Activated T-helper 2 cell treated with anti-CD3 and anti-CD28 coated beads, Interferon-gamma antibody, Interleukin-2, Interleukin-4, amounts not matched to agents 10 μg/mL and 5 μg/mL and 100 μg/mL, durations not matched to agents 14 hours and 24 hours and 36 hours (primary cell): Measurements from ENCODE around the gene MDM1. TPM values are rescaled to one million over a fixed set of nuclear protein-coding genes. Genes with fewer than 3 reads are reported as not detected.

Source experiments
- DNase-seq: peaks from one replicate; pipeline ENCODE4 v3.0.0; 2021; ENCODE audit warnings: low spot score
- H3K27ac Mint-ChIP-seq: one replicate; pipeline ENCODE4 v1.8.0; 2021; ENCODE audit warnings: mixed read lengths
- H3K27me3 Mint-ChIP-seq: one replicate; pipeline ENCODE4 v1.8.0; 2021; ENCODE audit warnings: low read depth, mixed read lengths
- H3K36me3 Mint-ChIP-seq: one replicate; pipeline ENCODE4 v1.8.0; 2021; ENCODE audit warnings: low read depth, mixed read lengths
- H3K4me1 Mint-ChIP-seq: one replicate; pipeline ENCODE4 v1.8.0; 2021; ENCODE audit warnings: low read depth, mixed read lengths
- H3K4me3 Mint-ChIP-seq: one replicate; pipeline ENCODE4 v1.8.0; 2021; ENCODE audit warnings: low read depth, mild to moderate bottlenecking, moderate library complexity, mixed read lengths
- H3K9me3 Mint-ChIP-seq: one replicate; pipeline ENCODE4 v1.8.0; 2021; ENCODE audit warnings: mixed read lengths
- intact Hi-C: fragments of 100-400 bp; cut with micrococcal nuclease; formaldehyde crosslinking; loops from one replicate; pipeline ENCODE4 v1.15.1; 2023
- total RNA-seq: library from RNA; stranded (reverse); gene quantifications from 2 replicates; pipeline ENCODE4 v1.2.3, GENCODE V29; 2022

MDM1 gene
- total RNA-seq, 1 donor from 2014 or later, result 13.1 TPM

GRCh38 chr12:68327896-68328295, 4.3 kb downstream of the MDM1 start:
- H3K27ac Mint-ChIP-seq, result no peak overlapping the region
- no peaks in the 10 kb centered on the region for H3K27me3 Mint-ChIP-seq
- no peak overlapping the region for H3K4me3 Mint-ChIP-seq
- intact Hi-C loops, result no loop called here
- H3K4me1 Mint-ChIP-seq, result peaks cover 14% of the 10 kb centered on the region
- no peaks in the 10 kb centered on the region for H3K9me3 Mint-ChIP-seq
- DNase-seq, result no peak
- H3K36me3 Mint-ChIP-seq, result peaks cover 16% of the 10 kb centered on the region

GRCh38 chr12:68326716-68327115, 5.4 kb downstream of the MDM1 start:
- Mint-ChIP-seq H3K9me3 (no peaks in the 10 kb centered on the region), H3K36me3 (peaks cover 19% of the 10 kb centered on the region), H3K4me3 (no peak overlapping the region), H3K27me3 (no peaks in the 10 kb centered on the region), H3K27ac (no peak overlapping the region), H3K4me1 (peaks cover 8% of the 10 kb centered on the region)
- no peak for DNase-seq
- intact Hi-C loops, result no loop called here

- Mint-ChIP-seq H3K27ac (no peak overlapping the region), H3K4me1 (peaks cover 2% of the 10 kb centered on the region), H3K4me3 (no peak overlapping the region), H3K9me3 (no peaks in the 10 kb centered on the region), H3K27me3 (no peaks in the 10 kb centered on the region), H3K36me3 (peaks cover 19% of the 10 kb centered on the region)
- intact Hi-C loops, result no loop called here
- no peak for DNase-seq
Observed at GRCh38 chr12:68325966-68326365, 6.2 kb downstream of the MDM1 start.

- Mint-ChIP-seq H3K27ac (no peak overlapping the region), H3K27me3 (no peaks in the 10 kb centered on the region), H3K9me3 (no peaks in the 10 kb centered on the region), H3K36me3 (peaks cover 19% of the 10 kb centered on the region), H3K4me1 (peaks cover 1% of the 10 kb centered on the region), H3K4me3 (no peak overlapping the region)
- no peak for DNase-seq
- intact Hi-C loops, result no loop called here
Observed at GRCh38 chr12:68324531-68324930, 7.6 kb downstream of the MDM1 start.

GRCh38 chr12:68321140-68321539, 11.0 kb downstream of the MDM1 start:
- no peaks in the 10 kb centered on the region for H3K9me3 Mint-ChIP-seq
- H3K27ac Mint-ChIP-seq, result no peak overlapping the region
- DNase-seq, result no peak
- peaks cover 4% of the 10 kb centered on the region for H3K36me3 Mint-ChIP-seq
- peaks cover 1% of the 10 kb centered on the region for H3K4me1 Mint-ChIP-seq
- intact Hi-C loops, result no loop called here
- H3K27me3 Mint-ChIP-seq, result no peaks in the 10 kb centered on the region
- no peak overlapping the region for H3K4me3 Mint-ChIP-seq

- H3K27ac Mint-ChIP-seq, result no peak overlapping the region
- peaks cover 4% of the 10 kb centered on the region for H3K36me3 Mint-ChIP-seq
- no peak for DNase-seq
- no peak overlapping the region for H3K4me3 Mint-ChIP-seq
- H3K9me3 Mint-ChIP-seq, result no peaks in the 10 kb centered on the region
- intact Hi-C loops, result no loop called here
- H3K4me1 Mint-ChIP-seq, result peaks cover 3% of the 10 kb centered on the region
- H3K27me3 Mint-ChIP-seq, result no peaks in the 10 kb centered on the region
Observed at GRCh38 chr12:68319988-68320623, 12.1 kb downstream of the MDM1 start.

- no peak for DNase-seq
- Mint-ChIP-seq H3K4me1 (peaks cover 3% of the 10 kb centered on the region), H3K36me3 (peaks cover 6% of the 10 kb centered on the region), H3K27me3 (no peaks in the 10 kb centered on the region), H3K4me3 (no peak overlapping the region), H3K9me3 (no peaks in the 10 kb centered on the region), H3K27ac (no peak overlapping the region)
- intact Hi-C loops, result loop anchor here (1.0 kb wide), 2 partner anchors 94 to 277 kb away; no protein-coding TSS in a partner anchor
Observed at GRCh38 chr12:68317047-68317667, 15.0 kb downstream of the MDM1 start.

- no peaks in the 10 kb centered on the region for H3K27me3 Mint-ChIP-seq
- peaks cover 33% of the 10 kb centered on the region for H3K36me3 Mint-ChIP-seq
- H3K27ac Mint-ChIP-seq, result no peak overlapping the region
- H3K4me1 Mint-ChIP-seq, result peaks cover 12% of the 10 kb centered on the region
- no peak for DNase-seq
- intact Hi-C loops, result no loop called here
- peaks cover 6% of the 10 kb centered on the region for H3K9me3 Mint-ChIP-seq
- H3K4me3 Mint-ChIP-seq, result no peak overlapping the region
Observed at GRCh38 chr12:68310370-68310769, 21.8 kb downstream of the MDM1 start.

GRCh38 chr12:68306564-68306963, 25.6 kb downstream of the MDM1 start:
- H3K36me3 Mint-ChIP-seq, result peaks cover 47% of the 10 kb centered on the region
- no peak for DNase-seq
- H3K9me3 Mint-ChIP-seq, result peaks cover 6% of the 10 kb centered on the region
- no peak overlapping the region for H3K4me3 Mint-ChIP-seq
- peaks cover 12% of the 10 kb centered on the region for H3K4me1 Mint-ChIP-seq
- no peaks in the 10 kb centered on the region for H3K27me3 Mint-ChIP-seq
- H3K27ac Mint-ChIP-seq, result no peak overlapping the region
- intact Hi-C loops, result loop anchor here (1.0 to 2.0 kb wide), 2 partner anchors 16 to 26 kb away; no protein-coding TSS in a partner anchor

- Mint-ChIP-seq H3K27ac (no peak overlapping the region), H3K27me3 (no peaks in the 10 kb centered on the region), H3K36me3 (peaks cover 60% of the 10 kb centered on the region), H3K9me3 (peaks cover 6% of the 10 kb centered on the region), H3K4me3 (no peak overlapping the region), H3K4me1 (peaks cover 12% of the 10 kb centered on the region)
- no peak for DNase-seq
- intact Hi-C loops, result no loop called here
Observed at GRCh38 chr12:68305278-68305677, 26.9 kb downstream of the MDM1 start.

- H3K4me1 Mint-ChIP-seq, result peaks cover 12% of the 10 kb centered on the region
- intact Hi-C loops, result no loop called here
- peaks cover 6% of the 10 kb centered on the region for H3K9me3 Mint-ChIP-seq
- H3K27me3 Mint-ChIP-seq, result no peaks in the 10 kb centered on the region
- H3K4me3 Mint-ChIP-seq, result no peak overlapping the region
- DNase-seq, result no peak
- no peak overlapping the region for H3K27ac Mint-ChIP-seq
- H3K36me3 Mint-ChIP-seq, result peaks cover 67% of the 10 kb centered on the region
Observed at GRCh38 chr12:68304626-68305025, 27.5 kb downstream of the MDM1 start.

GRCh38 chr12:68303850-68304249, 28.3 kb downstream of the MDM1 start:
- H3K4me1 Mint-ChIP-seq, result peaks cover 16% of the 10 kb centered on the region
- intact Hi-C loops, result no loop called here
- H3K27me3 Mint-ChIP-seq, result peaks cover 6% of the 10 kb centered on the region
- H3K4me3 Mint-ChIP-seq, result no peak overlapping the region
- no peak for DNase-seq
- peaks cover 70% of the 10 kb centered on the region for H3K36me3 Mint-ChIP-seq
- peaks cover 9% of the 10 kb centered on the region for H3K9me3 Mint-ChIP-seq
- no peak overlapping the region for H3K27ac Mint-ChIP-seq

- Mint-ChIP-seq H3K27me3 (peaks cover 14% of the 10 kb centered on the region), H3K27ac (no peak overlapping the region), H3K4me1 (peaks cover 6% of the 10 kb centered on the region), H3K36me3 (peaks cover 66% of the 10 kb centered on the region), H3K4me3 (no peak overlapping the region), H3K9me3 (peaks cover 6% of the 10 kb centered on the region)
- DNase-seq, result no peak
- intact Hi-C loops, result loop anchor here (10.0 kb wide), 1 partner anchor 473 kb away; no protein-coding TSS in a partner anchor
Observed at GRCh38 chr12:68297929-68298328, 34.2 kb downstream of the MDM1 start.
